Suprapubic skin (tissue), 4 donors: ENCODE measurements around the gene GGA3.

Source experiments
- EP300 ChIP-seq: sonication (generic); formaldehyde crosslinking; IDR thresholded peaks from one replicate; pipeline ENCODE4 v1.6.1; 2017; ENCODE audit warnings: antibody characterized with exemption
- POLR2A ChIP-seq, 2 donors: fragments of 450-650 bp; IDR thresholded peaks; one replicate each; pipeline ENCODE4 v1.6.1; 2017; ENCODE audit warnings: antibody characterized with exemption in 2 of 2, mild to moderate bottlenecking in 2 of 2, moderate library complexity in 2 of 2
- POLR2AphosphoS5 ChIP-seq, 3 donors: sonication (generic); formaldehyde crosslinking; IDR thresholded peaks; one replicate each; pipeline ENCODE4 v1.6.1; 2017; ENCODE audit warnings: antibody characterized with exemption in 3 of 3
- TF ChIP-seq, protein P1 (sequence below), 2 donors: fragments of 200-600 bp in 1 of 2; fragments of 450-650 bp in 1 of 2; sonication (generic) in 1 of 2; IDR thresholded peaks; one replicate each; pipeline ENCODE4 v1.5.1; 2016 to 2019; ENCODE audit warnings: antibody characterized with exemption in 2 of 2, mild to moderate bottlenecking in 1 of 2, moderate library complexity in 1 of 2

DNA sequence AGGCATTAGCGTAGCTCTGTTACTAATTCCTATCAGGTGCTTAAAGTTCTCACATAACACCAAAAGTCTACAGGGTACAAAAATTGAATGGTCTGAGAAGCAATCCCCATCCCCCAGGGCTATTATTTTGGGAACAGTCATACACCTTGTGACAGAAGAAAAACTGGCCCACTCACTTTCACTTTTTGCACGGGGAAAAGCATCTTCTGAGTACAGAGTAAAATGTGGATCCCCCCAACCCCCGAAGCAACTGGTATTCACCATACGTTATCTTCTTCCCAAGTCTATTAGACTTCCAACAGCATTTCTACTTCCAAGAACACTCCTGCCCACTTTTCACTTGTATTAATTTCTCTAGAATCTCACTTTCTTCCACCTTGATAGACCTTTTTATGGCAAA is 11.8 kb downstream of the GGA3 start:
- TF ChIP-seq POLR2A (IDR thresholded peaks at IDR 0.05), result no peak
- TF ChIP-seq EP300, result no peak
- TF ChIP-seq, protein P1, sequence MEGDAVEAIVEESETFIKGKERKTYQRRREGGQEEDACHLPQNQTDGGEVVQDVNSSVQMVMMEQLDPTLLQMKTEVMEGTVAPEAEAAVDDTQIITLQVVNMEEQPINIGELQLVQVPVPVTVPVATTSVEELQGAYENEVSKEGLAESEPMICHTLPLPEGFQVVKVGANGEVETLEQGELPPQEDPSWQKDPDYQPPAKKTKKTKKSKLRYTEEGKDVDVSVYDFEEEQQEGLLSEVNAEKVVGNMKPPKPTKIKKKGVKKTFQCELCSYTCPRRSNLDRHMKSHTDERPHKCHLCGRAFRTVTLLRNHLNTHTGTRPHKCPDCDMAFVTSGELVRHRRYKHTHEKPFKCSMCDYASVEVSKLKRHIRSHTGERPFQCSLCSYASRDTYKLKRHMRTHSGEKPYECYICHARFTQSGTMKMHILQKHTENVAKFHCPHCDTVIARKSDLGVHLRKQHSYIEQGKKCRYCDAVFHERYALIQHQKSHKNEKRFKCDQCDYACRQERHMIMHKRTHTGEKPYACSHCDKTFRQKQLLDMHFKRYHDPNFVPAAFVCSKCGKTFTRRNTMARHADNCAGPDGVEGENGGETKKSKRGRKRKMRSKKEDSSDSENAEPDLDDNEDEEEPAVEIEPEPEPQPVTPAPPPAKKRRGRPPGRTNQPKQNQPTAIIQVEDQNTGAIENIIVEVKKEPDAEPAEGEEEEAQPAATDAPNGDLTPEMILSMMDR (IDR thresholded peaks at IDR 0.05), result no peak
- TF ChIP-seq POLR2AphosphoS5 (IDR thresholded peaks at IDR 0.05), result no peak
